GM12892 (cell line): ENCODE measurements around the gene BANF2.

Experiments
- POLR2A ChIP-seq: IDR thresholded peaks from 2 replicates; pipeline ENCODE4 v1.6.1; 2011; ENCODE audit warnings: low read depth, low read length, control low read depth
- POLR2AphosphoS5 ChIP-seq: IDR thresholded peaks from 2 replicates; pipeline ENCODE4 v1.6.1; 2011; ENCODE audit warnings: low read depth, low read length, control low read depth
- TAF1 ChIP-seq: IDR thresholded peaks from 2 replicates; pipeline ENCODE4 v1.6.1; 2011; ENCODE audit warnings: low read depth, mild to moderate bottlenecking, control low read depth, low read length, borderline replicate concordance

DNA sequence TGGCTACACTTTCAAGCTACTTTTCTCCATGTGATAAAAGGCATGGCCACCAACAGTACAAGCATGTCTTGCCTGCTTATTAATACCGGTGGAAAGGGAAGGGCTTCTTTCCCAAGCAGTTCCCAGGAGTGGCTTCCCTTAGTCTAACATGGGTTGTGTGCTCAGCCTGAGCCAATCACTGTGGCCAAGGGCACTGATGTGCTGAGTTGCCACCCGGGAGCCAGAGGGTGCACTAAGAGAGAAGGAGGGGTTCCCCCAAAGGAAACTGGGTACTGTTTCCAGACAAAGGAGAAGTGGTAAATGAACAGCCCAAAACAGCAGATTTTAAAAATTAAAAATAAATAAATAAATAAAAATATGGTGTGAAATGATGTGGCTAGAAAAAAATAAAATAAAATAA lies 68.5 kb downstream of the BANF2 start:
- no peak for TF ChIP-seq POLR2A
- TF ChIP-seq TAF1, result no peak
- no peak for TF ChIP-seq POLR2AphosphoS5
